Liver (tissue), 9 donors: ENCODE results near the gene SYNPO. TPM values are rescaled to one million over a fixed set of nuclear protein-coding genes. Genes with fewer than 3 reads are reported as not detected.

Source experiments
- DNase-seq: peaks from one replicate; pipeline ENCODE4 v3.0.0-alpha.2; 2017; ENCODE audit warnings: low spot score
- H3K27ac ChIP-seq, 2 donors: one replicate each; pipeline ENCODE4 v1.7.0; 2013; ENCODE audit warnings: inconsistent platforms in 2 of 2, low read length in 2 of 2, control low read depth in 1 of 2, low read depth in 1 of 2, mild to moderate bottlenecking in 1 of 2
- H3K27me3 ChIP-seq, 4 donors: one replicate each; pipeline versions ENCODE4 v1.6.1 to v1.7.0; 2013; ENCODE audit warnings: low read length in 3 of 4, inconsistent platforms in 1 of 4, mild to moderate bottlenecking in 1 of 4, moderate library complexity in 1 of 4; ENCODE audit not compliant: control insufficient read depth in 4 of 4, insufficient read depth in 4 of 4
- H3K36me3 ChIP-seq, 4 donors: one replicate each; pipeline versions ENCODE4 v1.6.1 to v1.7.0; 2013; ENCODE audit warnings: low read length in 3 of 4, mild to moderate bottlenecking in 3 of 4, low read depth in 1 of 4, moderate library complexity in 1 of 4; ENCODE audit not compliant: control insufficient read depth in 4 of 4, insufficient read depth in 3 of 4
- H3K4me1 ChIP-seq, 4 donors: one replicate each; pipeline versions ENCODE4 v1.6.1 to v1.7.0; 2013; ENCODE audit warnings: low read length in 3 of 4, mild to moderate bottlenecking in 3 of 4, moderate library complexity in 1 of 4; ENCODE audit not compliant: control insufficient read depth in 4 of 4, insufficient read depth in 4 of 4
- H3K4me3 ChIP-seq, 3 donors: one replicate each; pipeline versions ENCODE4 v1.6.1 to v1.7.0; 2013; ENCODE audit warnings: low read length in 3 of 3, control low read depth in 1 of 3, low read depth in 1 of 3, mild to moderate bottlenecking in 1 of 3
- H3K9ac ChIP-seq, 2 donors: one replicate each; pipeline ENCODE4 v1.7.0; 2013; ENCODE audit warnings: low read length in 2 of 2, mild to moderate bottlenecking in 2 of 2, moderate library complexity in 2 of 2, control low read depth in 1 of 2, low read depth in 1 of 2
- H3K9me3 ChIP-seq, 4 donors: one replicate each; pipeline versions ENCODE4 v1.6.1 to v1.7.0; 2013; ENCODE audit warnings: low read length in 3 of 4; ENCODE audit not compliant: control insufficient read depth in 4 of 4
- ATF3 ChIP-seq: IDR thresholded peaks from 2 replicates; pipeline ENCODE4 v1.6.1; 2016; ENCODE audit warnings: antibody characterized with exemption
- CTCF ChIP-seq: fragments of 150-350 bp; IDR thresholded peaks from 2 replicates; pipeline ENCODE4 v1.5.1; 2017; ENCODE audit warnings: improper control_type of control experiment, low read depth, low read length; ENCODE audit not compliant: missing input control
- EGR1 ChIP-seq, 2 donors: IDR thresholded peaks; 2 replicates each; pipeline ENCODE4 v1.6.1; 2016 to 2018; ENCODE audit warnings: antibody characterized with exemption in 2 of 2, low read depth in 2 of 2
- FOXA1 ChIP-seq: IDR thresholded peaks from 2 replicates; pipeline ENCODE4 v1.6.1; 2016; ENCODE audit warnings: antibody characterized with exemption
- FOXA2 ChIP-seq: IDR thresholded peaks from 2 replicates; pipeline ENCODE4 v1.6.1; 2016; ENCODE audit warnings: antibody characterized with exemption
- GABPA ChIP-seq, 2 donors: IDR thresholded peaks in 1 of 2; conservative IDR thresholded peaks in 1 of 2; 2 replicates each; pipeline ENCODE4 v1.6.1; 2016; ENCODE audit warnings: antibody characterized with exemption in 2 of 2, mild to moderate bottlenecking in 1 of 2, moderate library complexity in 1 of 2
- HNF4A ChIP-seq, 2 donors: conservative IDR thresholded peaks; 2 replicates each; pipeline ENCODE4 v1.6.1; 2016; ENCODE audit warnings: antibody characterized with exemption in 2 of 2, mild to moderate bottlenecking in 2 of 2
- HNF4G ChIP-seq: IDR thresholded peaks from 2 replicates; pipeline ENCODE4 v1.6.1; 2016; ENCODE audit warnings: antibody characterized with exemption
- JUND ChIP-seq, 2 donors: IDR thresholded peaks; 2 replicates each; pipeline ENCODE4 v1.6.1; 2016; ENCODE audit warnings: antibody characterized with exemption in 2 of 2
- MAX ChIP-seq: IDR thresholded peaks from 2 replicates; pipeline ENCODE4 v1.6.1; 2016; ENCODE audit warnings: antibody characterized with exemption
- NR2F2 ChIP-seq: IDR thresholded peaks from 2 replicates; pipeline ENCODE4 v1.6.1; 2016; ENCODE audit warnings: antibody characterized with exemption
- RAD21 ChIP-seq, 2 donors: IDR thresholded peaks; 2 replicates each; pipeline ENCODE4 v1.6.1; 2016; ENCODE audit warnings: antibody characterized with exemption in 2 of 2, mild to moderate bottlenecking in 2 of 2
- RXRA ChIP-seq, 2 donors: IDR thresholded peaks; 2 replicates each; pipeline ENCODE4 v1.6.1; 2017 to 2018; ENCODE audit warnings: antibody characterized with exemption in 2 of 2, mild to moderate bottlenecking in 1 of 2
- SP1 ChIP-seq: IDR thresholded peaks from 2 replicates; pipeline ENCODE4 v1.6.1; 2018; ENCODE audit warnings: antibody characterized with exemption, mild to moderate bottlenecking
- YY1 ChIP-seq: IDR thresholded peaks from 2 replicates; pipeline ENCODE4 v1.6.1; 2016; ENCODE audit warnings: antibody characterized with exemption, mild to moderate bottlenecking
- ZBTB33 ChIP-seq: IDR thresholded peaks from 2 replicates; pipeline ENCODE4 v1.6.1; 2016; ENCODE audit warnings: antibody characterized with exemption
- WGBS: extraction: QIAGEN DNeasy Blood & Tissue Kit; methylation state at CpG from one replicate; pipeline ENCODE4 v1.1.7; 2013; 5-methylcytosine and 5-hydroxymethylcytosine counted together
- polyA plus RNA-seq, 2 donors: library from polyadenylated mRNA; stranded (reverse) in 1 of 2; unstranded in 1 of 2; fragments of 200-250 nt in 1 of 2; fragments of >200 nt in 1 of 2; fragmentation: Nextera tagmentation in 1 of 2; extraction: Ambion mirVana in 1 of 2; gene quantifications; one replicate each; pipeline versions ENCODE4 v1.2.1 to v1.2.3, GENCODE V29; 2013 to 2015
- total RNA-seq, 2 donors: library from RNA; depleted of rRNA; stranded (reverse); fragments of >200 nt; gene quantifications; one replicate each; pipeline ENCODE4 v1.2.3, GENCODE V29; 2014
- donor health status: healthy.
- donor health status: healthy.
- donor health status: healthy.
- donor health status: healthy.
- donor health status: healthy.

Gene SYNPO
- total and polyA plus RNA-seq, 4 donors = 1.1 to 36.6 (median 10.7) TPM

GRCh38 chr5:150609843-150610584 is 30.4 kb upstream of the SYNPO start (continued):
- TF ChIP-seq YY1 = peak; percentile 23
- peak; percentile 88 to 94 for TF ChIP-seq HNF4A (conservative IDR thresholded peaks at IDR 0.05)
- TF ChIP-seq ZBTB33 = no peak
- TF ChIP-seq RAD21 (IDR thresholded peaks at IDR 0.05) = peak in 1 of 2 donors; percentile 37
- peak; percentile 84 for TF ChIP-seq SP1
- TF ChIP-seq GABPA (IDR thresholded peaks at IDR 0.05 in 1 of 2, conservative IDR thresholded peaks at IDR 0.05 in 1 of 2) = no peak
- TF ChIP-seq FOXA2 = no peak

- TF ChIP-seq EGR1 (IDR thresholded peaks at IDR 0.05; ENCODE audit: low read depth in 2 of 2) = peak in 1 of 2 donors; percentile 66
- TF ChIP-seq YY1 = peak; percentile 29
- TF ChIP-seq RAD21 (IDR thresholded peaks at IDR 0.05) = peak in 1 of 2 donors; percentile 14
- TF ChIP-seq MAX = no peak
- peak; percentile 68 for TF ChIP-seq FOXA2
- TF ChIP-seq NR2F2 = no peak
- TF ChIP-seq JUND (IDR thresholded peaks at IDR 0.05) = peak in 1 of 2 donors; percentile 44
- TF ChIP-seq SP1 = peak; percentile 35
- TF ChIP-seq FOXA1 = peak; percentile 60
- TF ChIP-seq GABPA (IDR thresholded peaks at IDR 0.05 in 1 of 2, conservative IDR thresholded peaks at IDR 0.05 in 1 of 2) = no peak
- TF ChIP-seq HNF4A (conservative IDR thresholded peaks at IDR 0.05) = peak in 1 of 2 donors; percentile 61
- peak in 1 of 2 donors; percentile 79 for TF ChIP-seq RXRA (IDR thresholded peaks at IDR 0.05)
- no peak for TF ChIP-seq ZBTB33
- Histone ChIP-seq H3K27ac (peak overlapping the region; percentile 77 to 82), H3K4me1 (peaks cover 26 to 63% (median 58%) of the 10 kb centered on the region in 4 donors), H3K36me3 (no peaks in the 10 kb centered on the region), H3K27me3 (no peaks in the 10 kb centered on the region), H3K9me3 (no peaks in the 10 kb centered on the region), H3K4me3 (no peak overlapping the region), H3K9ac (no peak overlapping the region)
- 39% methylated on average over 6 of the region's 6 CpGs for WGBS
- DNase-seq = no peak
Measured at GRCh38 chr5:150611026-150611425, 29.4 kb upstream of the SYNPO start.

- Histone ChIP-seq H3K4me1 (peaks cover 30 to 76% (median 70%) of the 10 kb centered on the region in 4 donors), H3K9me3 (no peaks in the 10 kb centered on the region), H3K27ac (peak overlapping the region; percentile 23 to 87), H3K9ac (no peak overlapping the region), H3K36me3 (no peaks in the 10 kb centered on the region), H3K4me3 (no peak overlapping the region), H3K27me3 (no peaks in the 10 kb centered on the region)
- no peak for DNase-seq
- 47% methylated on average over 4 of the region's 4 CpGs for WGBS
- no peak for TF ChIP-seq ATF3
- no peak for TF ChIP-seq ZBTB33
- TF ChIP-seq HNF4A (conservative IDR thresholded peaks at IDR 0.05) = peak in 1 of 2 donors; percentile 8
- no peak for TF ChIP-seq YY1
- TF ChIP-seq GABPA (IDR thresholded peaks at IDR 0.05 in 1 of 2, conservative IDR thresholded peaks at IDR 0.05 in 1 of 2) = no peak
- TF ChIP-seq NR2F2 = peak; percentile 50
- no peak for TF ChIP-seq CTCF
- no peak for TF ChIP-seq FOXA2
- no peak for TF ChIP-seq HNF4G
- TF ChIP-seq RXRA (IDR thresholded peaks at IDR 0.05) = no peak
- TF ChIP-seq JUND (IDR thresholded peaks at IDR 0.05) = no peak
Measured at GRCh38 chr5:150612405-150612804, 28.1 kb upstream of the SYNPO start.
